Breast epithelium (tissue), 3 donors: ENCODE measurements around the gene RNF151.

Experiments used
- POLR2A ChIP-seq: fragments of 450-650 bp; IDR thresholded peaks from one replicate; pipeline ENCODE4 v1.6.1; 2016; ENCODE audit warnings: antibody characterized with exemption, mild to moderate bottlenecking, moderate library complexity
- POLR2AphosphoS5 ChIP-seq, 3 donors: sonication (generic); formaldehyde crosslinking; IDR thresholded peaks; one replicate each; pipeline ENCODE4 v1.6.1; 2017; ENCODE audit warnings: antibody characterized with exemption in 3 of 3
- TF ChIP-seq, protein P1 (sequence below), 3 donors: fragments of 450-650 bp; IDR thresholded peaks; one replicate each; pipeline ENCODE4 v1.5.1; 2016 to 2017; ENCODE audit warnings: antibody characterized with exemption in 3 of 3, mild to moderate bottlenecking in 3 of 3, moderate library complexity in 3 of 3

GRCh38 chr16:2013527-2013926 is 46.9 kb downstream of the RNF151 start:
- TF ChIP-seq POLR2A (no peak), POLR2AphosphoS5 (IDR thresholded peaks at IDR 0.05) (no peak)
- TF ChIP-seq, protein P1, sequence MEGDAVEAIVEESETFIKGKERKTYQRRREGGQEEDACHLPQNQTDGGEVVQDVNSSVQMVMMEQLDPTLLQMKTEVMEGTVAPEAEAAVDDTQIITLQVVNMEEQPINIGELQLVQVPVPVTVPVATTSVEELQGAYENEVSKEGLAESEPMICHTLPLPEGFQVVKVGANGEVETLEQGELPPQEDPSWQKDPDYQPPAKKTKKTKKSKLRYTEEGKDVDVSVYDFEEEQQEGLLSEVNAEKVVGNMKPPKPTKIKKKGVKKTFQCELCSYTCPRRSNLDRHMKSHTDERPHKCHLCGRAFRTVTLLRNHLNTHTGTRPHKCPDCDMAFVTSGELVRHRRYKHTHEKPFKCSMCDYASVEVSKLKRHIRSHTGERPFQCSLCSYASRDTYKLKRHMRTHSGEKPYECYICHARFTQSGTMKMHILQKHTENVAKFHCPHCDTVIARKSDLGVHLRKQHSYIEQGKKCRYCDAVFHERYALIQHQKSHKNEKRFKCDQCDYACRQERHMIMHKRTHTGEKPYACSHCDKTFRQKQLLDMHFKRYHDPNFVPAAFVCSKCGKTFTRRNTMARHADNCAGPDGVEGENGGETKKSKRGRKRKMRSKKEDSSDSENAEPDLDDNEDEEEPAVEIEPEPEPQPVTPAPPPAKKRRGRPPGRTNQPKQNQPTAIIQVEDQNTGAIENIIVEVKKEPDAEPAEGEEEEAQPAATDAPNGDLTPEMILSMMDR (IDR thresholded peaks at IDR 0.05), result no peak
